Measurements from ENCODE around the gene ACTR10. TPM values are rescaled to one million over a fixed set of nuclear protein-coding genes. Genes with fewer than 3 reads are reported as not detected.

Gene ACTR10
- total and polyA plus RNA-seq, 12 donors: 49.0 to 167 (median 82.5) TPM

DNA sequence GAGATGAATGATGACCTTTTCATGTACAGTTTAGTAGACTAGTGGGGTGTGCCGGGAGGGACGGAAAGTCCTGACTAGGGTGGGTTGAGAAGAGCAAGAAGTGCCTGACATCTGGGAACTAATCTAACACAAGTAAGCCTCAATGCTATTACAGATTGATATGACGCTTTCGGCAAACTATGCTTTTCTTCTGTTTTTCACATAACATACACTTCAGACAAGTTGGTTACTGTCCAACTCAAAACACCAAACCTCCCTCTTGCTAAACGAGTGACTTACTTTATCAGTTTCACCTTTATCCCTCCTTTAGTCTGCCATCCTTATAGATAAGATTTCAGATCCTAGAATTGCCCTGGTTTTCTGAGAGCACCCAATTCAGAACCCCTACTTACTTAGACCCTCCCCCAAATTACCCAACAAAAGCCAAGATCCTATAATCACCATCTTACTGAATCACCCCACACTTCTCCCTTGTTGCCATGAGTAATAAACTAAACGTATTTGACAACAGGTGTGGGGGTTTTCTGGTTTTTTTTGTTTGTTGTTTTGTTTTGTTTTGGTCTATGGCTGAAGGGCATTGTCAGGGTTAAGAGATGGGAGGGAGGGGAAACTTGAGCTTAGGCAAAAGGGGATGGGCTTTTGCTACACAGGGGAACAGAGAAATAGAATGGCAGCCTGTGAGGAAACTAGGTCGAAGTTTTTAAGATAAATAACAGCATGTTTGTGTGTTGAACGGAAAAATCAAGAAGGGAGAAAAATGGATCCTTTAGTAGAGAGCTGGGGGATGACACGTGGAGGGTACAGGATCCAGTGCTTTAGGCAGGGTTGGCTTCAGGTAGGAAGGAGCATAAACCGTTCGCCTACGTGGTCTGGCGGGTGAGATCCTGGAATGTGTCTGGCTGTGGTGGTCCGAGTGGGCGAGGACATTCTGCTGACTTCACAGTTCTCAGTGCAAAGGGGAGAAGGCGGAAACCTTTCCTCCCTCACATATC, 38.6 kb downstream of the ACTR10 start:
- TF ChIP-seq POLR2A (IDR thresholded peaks at IDR 0.05): no peak
- TF ChIP-seq, protein P1, sequence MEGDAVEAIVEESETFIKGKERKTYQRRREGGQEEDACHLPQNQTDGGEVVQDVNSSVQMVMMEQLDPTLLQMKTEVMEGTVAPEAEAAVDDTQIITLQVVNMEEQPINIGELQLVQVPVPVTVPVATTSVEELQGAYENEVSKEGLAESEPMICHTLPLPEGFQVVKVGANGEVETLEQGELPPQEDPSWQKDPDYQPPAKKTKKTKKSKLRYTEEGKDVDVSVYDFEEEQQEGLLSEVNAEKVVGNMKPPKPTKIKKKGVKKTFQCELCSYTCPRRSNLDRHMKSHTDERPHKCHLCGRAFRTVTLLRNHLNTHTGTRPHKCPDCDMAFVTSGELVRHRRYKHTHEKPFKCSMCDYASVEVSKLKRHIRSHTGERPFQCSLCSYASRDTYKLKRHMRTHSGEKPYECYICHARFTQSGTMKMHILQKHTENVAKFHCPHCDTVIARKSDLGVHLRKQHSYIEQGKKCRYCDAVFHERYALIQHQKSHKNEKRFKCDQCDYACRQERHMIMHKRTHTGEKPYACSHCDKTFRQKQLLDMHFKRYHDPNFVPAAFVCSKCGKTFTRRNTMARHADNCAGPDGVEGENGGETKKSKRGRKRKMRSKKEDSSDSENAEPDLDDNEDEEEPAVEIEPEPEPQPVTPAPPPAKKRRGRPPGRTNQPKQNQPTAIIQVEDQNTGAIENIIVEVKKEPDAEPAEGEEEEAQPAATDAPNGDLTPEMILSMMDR (IDR thresholded peaks at IDR 0.05): no peak
- intact Hi-C loops (cut with DNase I): no loop called here
- no peaks in the 10 kb centered on the region for H3K27me3 ChIP-seq
- peak overlapping the region in 2 of 4 donors; percentile 30 to 81 for H3K4me3 ChIP-seq
- H3K27ac ChIP-seq: peak overlapping the region; percentile 34 to 88 (median 69)
- peaks cover 0 to 1% of the 10 kb centered on the region in 2 donors for H3K36me3 ChIP-seq (replicated peaks in 1 of 2)
- peak in 5 of 7 donors; percentile 29 to 61 (median 45) for DNase-seq
- H3K9me3 ChIP-seq (replicated peaks in 1 of 3): no peaks in the 10 kb centered on the region
- WGBS, 4 donors: 16 to 30% (median 25%) methylated on average over 16 of the region's 16 CpGs
- peaks cover 11 to 17% of the 10 kb centered on the region in 2 donors for H3K4me1 ChIP-seq (replicated peaks in 1 of 2)

DNA sequence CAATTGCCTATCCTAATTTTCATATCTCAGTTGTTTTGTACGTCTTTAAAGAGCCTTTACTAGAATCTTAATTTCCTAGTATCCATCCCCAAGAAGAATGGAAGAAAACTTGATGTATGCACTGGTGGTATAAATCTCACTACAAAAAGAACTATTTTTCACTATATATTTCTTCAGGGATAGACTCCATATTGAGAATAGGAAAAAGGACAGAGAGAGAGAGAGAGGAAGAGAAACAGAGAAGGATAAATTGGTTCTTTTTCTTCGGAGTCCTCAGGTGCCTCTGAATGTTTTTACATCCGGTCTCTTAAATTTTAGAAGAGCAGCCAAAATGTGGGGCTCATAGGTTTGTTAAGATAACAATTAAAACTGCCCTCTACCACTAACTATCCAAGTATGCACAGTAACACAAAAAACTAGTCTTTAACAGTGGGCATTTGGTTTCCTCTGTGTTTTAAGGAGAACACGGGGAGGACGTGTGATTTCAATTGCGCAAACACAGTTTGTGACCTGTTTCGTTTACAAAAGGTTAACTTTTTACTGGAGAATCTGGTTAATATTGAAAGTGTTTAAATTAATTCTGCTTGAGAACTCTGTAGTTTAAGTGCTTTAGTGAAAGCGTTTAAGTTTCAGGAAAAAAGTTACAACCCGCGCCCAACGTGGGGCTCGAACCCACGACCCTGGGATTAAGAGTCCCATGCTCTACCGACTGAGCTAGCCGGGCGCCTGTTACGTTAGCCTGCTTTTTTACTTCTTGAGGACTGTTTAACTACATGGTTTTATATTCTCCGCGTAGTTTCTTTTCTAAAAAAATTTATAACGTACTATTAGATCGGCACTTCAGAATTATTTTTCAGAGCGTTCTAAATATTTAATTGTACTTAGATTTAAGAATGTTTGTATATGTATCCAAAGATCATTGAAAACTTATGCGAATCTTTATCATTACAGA, 39.6 kb downstream of the ACTR10 start:
- WGBS, 4 donors: 1 to 3% (median 2%) methylated on average over 23 of the region's 23 CpGs
- peak overlapping the region; percentile 6 to 81 (median 22) for H3K4me3 ChIP-seq
- H3K4me1 ChIP-seq (replicated peaks in 1 of 2): peaks cover 15 to 21% of the 10 kb centered on the region in 2 donors
- no peaks in the 10 kb centered on the region for H3K36me3 ChIP-seq (replicated peaks in 1 of 2)
- no peaks in the 10 kb centered on the region for H3K27me3 ChIP-seq
- peak overlapping the region; percentile 41 to 88 (median 69) for H3K27ac ChIP-seq
- intact Hi-C loops (cut with DNase I): no loop called here
- peak; percentile 63 to 92 (median 80) for DNase-seq
- no peaks in the 10 kb centered on the region for H3K9me3 ChIP-seq (replicated peaks in 1 of 3)
- TF ChIP-seq POLR2A (IDR thresholded peaks at IDR 0.05): no peak
- TF ChIP-seq, protein P1 (IDR thresholded peaks at IDR 0.05): peak in 1 of 6 experiments; percentile 16

DNA sequence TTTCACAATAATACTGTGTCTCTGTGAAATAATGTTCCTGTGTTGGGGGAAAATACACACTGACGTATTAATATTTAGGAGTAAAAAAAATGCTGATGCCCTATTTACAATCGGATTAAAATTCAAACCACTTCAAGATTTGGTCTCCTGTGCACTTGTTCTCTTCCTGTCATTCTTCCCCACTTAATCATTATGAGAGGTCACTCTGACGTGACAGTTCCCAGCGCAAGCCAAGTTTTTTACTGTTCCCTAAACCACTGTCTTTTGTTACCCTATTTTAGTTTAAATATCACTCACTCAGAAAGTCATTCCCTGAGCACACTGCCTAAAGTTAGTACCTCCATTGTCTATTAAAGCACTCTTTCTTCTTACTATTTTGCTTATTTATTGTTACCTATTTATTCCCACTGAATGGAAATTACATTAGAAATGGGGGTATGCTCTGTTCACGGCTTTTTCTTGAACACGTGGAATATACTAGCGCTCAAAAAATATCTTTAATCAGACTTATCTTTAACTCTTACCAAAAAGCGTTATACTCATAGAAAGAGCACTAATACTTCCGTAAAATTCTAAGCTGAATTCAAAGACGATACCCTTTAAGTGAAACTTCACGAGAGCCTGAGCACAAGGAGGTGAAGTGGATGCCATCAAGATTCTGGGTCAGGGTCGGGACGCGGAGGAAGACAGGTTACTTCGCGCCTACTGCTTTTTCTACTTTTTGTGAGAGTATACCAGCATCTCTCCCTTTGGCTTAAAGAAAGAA, 44.0 kb downstream of the ACTR10 start:
- Histone ChIP-seq H3K27ac (peak overlapping the region; percentile 80 to 98 (median 96)), H3K27me3 (no peaks in the 10 kb centered on the region), H3K36me3 (replicated peaks in 1 of 2) (peaks cover 0 to 14% of the 10 kb centered on the region in 2 donors), H3K9me3 (replicated peaks in 1 of 3) (no peaks in the 10 kb centered on the region), H3K4me3 (peak overlapping the region in 2 of 4 donors; percentile 92 to 93), H3K4me1 (replicated peaks in 1 of 2) (peaks cover 31 to 40% of the 10 kb centered on the region in 2 donors)
- WGBS, 4 donors: 0 to 2% (median 1%) methylated on average over 16 of the region's 16 CpGs
- TF ChIP-seq POLR2A (IDR thresholded peaks at IDR 0.05): no peak
- TF ChIP-seq, protein P1 (IDR thresholded peaks at IDR 0.05): no peak
- intact Hi-C loops (cut with DNase I): no loop called here
- DNase-seq: peak in 2 of 7 donors; percentile 22 to 57
